Measurements from ENCODE around the gene DOCK8.
"Not testable (repeated sequence)": the region's sequence is repeated elsewhere in the genome, so short reads cannot be mapped to it uniquely, and the experiment has no call there.

Gene DOCK8

DNA sequence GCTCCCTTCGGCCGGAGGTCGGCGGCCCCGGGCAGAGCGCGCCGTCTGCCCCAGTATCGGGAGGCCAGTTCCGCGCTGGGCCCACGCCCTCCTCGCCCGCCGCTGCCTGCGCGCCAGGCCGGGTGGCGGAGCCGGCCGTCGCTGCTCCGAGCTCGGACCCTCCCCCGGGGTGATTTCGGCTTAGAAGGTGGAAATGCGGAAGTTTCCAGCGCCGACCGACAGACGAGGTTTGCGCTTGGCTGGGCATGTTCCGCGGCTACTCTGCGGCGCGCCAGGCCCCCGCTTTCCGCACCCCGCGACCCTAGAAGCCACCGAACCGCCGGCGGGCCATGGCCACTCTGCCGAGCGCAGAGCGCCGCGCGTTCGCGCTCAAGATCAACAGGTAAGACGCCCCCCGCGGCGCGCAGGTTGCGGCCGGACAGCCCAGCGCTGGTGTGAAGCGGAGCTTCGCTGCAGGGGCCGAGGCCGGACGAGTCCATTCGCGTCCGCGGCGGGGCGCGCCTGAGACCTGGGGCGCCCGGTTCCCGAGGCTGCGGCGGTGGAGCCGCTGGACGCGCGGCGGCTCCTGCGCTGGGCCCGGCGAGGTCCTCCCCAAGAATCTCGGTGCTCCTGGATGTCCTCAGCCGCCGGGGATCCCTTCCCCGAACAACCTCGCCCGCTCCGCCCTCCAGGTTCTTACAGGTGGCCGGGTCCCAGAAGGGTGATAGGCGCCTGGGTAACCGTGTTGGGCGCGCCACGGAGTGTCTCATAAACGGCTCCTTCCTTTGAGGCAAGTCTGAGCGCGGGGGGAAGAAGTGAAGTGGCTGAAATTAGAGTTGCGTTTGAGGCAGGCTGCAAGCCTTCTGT is at the start of gene DOCK8:
DOCK8 (plus strand) TSS at position 218 of the 846 bp plus-strand sequence; CDS start at position 330, 112 bp downstream.
- Histone ChIP-seq H3K27me3 (ENCODE audit: control insufficient read depth in 1 of 2, insufficient read depth in 2 of 2, low read length in 2 of 2) (peaks cover 0 to 3% of the 10 kb centered on the region in 2 donors), H3K36me3 (ENCODE audit: control insufficient read depth in 1 of 2, insufficient read depth in 2 of 2, low read length in 2 of 2) (no peaks in the 10 kb centered on the region), H3K4me3 (ENCODE audit: low read depth in 1 of 2, low read length in 2 of 2) (peak within 1 kb of the TSS; percentile 71 to 78), H3K9ac (ENCODE audit: low read depth in 1 of 2, low read length in 2 of 2) (peak within 1 kb of the TSS; percentile 43 to 57), H3K4me1 (ENCODE audit: control insufficient read depth in 1 of 2, insufficient read depth in 2 of 2, low read length in 2 of 2) (peaks cover 0 to 8% of the 10 kb centered on the region in 2 donors), H3K9me3 (ENCODE audit: control insufficient read depth in 1 of 2, low read length in 2 of 2) (no peaks in the 10 kb centered on the region), H3K27ac (ENCODE audit: low read depth, low read length) (peak within 1 kb of the TSS; percentile 81)

DNA sequence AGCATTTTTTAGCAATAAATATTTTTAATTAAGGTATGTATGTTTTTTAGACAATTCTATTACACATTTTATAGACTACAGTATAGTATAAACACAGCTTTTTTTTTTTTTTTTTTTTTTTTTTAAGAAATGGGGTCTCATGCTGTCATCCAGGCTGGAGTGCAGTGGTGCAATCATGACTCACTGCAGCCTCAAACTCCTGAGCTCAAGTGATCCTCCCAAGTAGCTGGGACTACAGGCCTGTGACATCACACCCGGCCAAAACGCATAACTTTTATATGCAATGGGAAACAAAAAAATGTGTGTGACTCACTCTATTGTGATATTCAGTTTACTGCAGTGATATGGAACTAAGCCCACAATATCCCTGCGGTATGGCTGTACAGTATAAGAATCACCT is 44.9 kb upstream of the DOCK8 start:
- not testable (repeated sequence) for H3K9ac ChIP-seq (ENCODE audit: low read depth in 1 of 2, low read length in 2 of 2); H3K27ac ChIP-seq (ENCODE audit: low read depth, low read length); H3K27me3 ChIP-seq (ENCODE audit: control insufficient read depth in 1 of 2, insufficient read depth in 2 of 2, low read length in 2 of 2); H3K36me3 ChIP-seq (ENCODE audit: control insufficient read depth in 1 of 2, insufficient read depth in 2 of 2, low read length in 2 of 2); H3K4me3 ChIP-seq (ENCODE audit: low read depth in 1 of 2, low read length in 2 of 2); H3K4me1 ChIP-seq (ENCODE audit: control insufficient read depth in 1 of 2, insufficient read depth in 2 of 2, low read length in 2 of 2); H3K9me3 ChIP-seq (ENCODE audit: control insufficient read depth in 1 of 2, low read length in 2 of 2)

DNA sequence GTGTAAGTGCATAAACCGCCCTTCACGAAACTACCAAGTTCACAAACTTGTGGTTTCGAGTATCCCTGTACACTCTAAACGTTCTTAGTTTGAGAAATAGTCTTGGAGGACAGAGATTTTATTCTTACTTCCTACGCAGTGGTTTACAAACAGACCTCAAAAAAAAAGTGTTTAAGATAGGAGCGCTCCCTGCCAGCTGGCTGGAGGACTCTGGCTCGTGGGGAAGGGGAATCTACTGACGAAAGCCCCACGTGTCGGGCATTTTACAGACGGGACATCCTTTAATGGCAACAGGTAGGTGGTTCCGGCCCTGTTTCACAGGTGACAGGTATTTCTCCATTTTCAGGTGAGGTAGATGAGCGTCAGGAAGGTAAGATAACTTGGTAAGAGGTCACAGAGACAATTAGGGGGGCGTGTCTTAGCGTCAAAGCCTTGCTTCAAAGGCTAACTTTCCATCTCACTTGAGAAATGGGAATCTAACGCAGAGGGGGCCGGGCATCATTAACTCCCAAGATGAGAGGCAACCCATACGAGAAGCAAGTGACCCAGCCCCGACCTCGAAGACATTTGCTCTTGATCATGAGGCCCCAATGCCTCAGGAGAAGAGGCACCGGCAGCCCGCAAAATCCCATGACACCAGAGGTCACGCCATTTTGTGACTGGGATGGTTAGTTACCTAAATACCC is 36.4 kb upstream of the DOCK8 start:
- not testable (repeated sequence) for H3K9ac ChIP-seq (ENCODE audit: low read depth in 1 of 2, low read length in 2 of 2); H3K4me3 ChIP-seq (ENCODE audit: low read depth in 1 of 2, low read length in 2 of 2); H3K9me3 ChIP-seq (ENCODE audit: control insufficient read depth in 1 of 2, low read length in 2 of 2); H3K4me1 ChIP-seq (ENCODE audit: control insufficient read depth in 1 of 2, insufficient read depth in 2 of 2, low read length in 2 of 2); H3K27me3 ChIP-seq (ENCODE audit: control insufficient read depth in 1 of 2, insufficient read depth in 2 of 2, low read length in 2 of 2); H3K36me3 ChIP-seq (ENCODE audit: control insufficient read depth in 1 of 2, insufficient read depth in 2 of 2, low read length in 2 of 2); H3K27ac ChIP-seq (ENCODE audit: low read depth, low read length)

DNA sequence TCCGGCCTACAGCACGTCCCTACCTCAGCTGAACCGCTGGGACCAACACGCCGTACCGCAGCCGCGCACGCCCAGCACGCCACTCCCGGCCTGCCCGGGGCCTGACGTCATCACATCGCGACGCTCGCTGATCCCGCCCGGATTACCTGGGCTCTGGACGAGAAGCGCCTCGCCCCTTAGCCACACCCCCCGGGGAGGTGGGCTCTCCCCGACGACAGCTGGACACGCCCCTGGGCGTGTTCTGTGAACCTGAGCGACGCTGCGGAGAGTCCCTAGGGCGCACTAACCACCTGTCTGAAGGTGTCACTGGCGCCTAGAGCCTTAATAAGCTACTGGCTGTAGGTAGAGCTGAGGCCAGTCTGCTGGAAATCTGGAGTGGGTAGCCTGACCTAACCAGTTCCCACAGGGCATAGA is 35.7 kb upstream of the DOCK8 start, which contains the start of gene ZNG1A:
ZNG1A (minus strand) TSS at position 87 of the 414 bp plus-strand sequence. CDS start 87 bp downstream, outside the sequence.
- H3K4me3 ChIP-seq (ENCODE audit: low read depth in 1 of 2, low read length in 2 of 2); H3K9ac ChIP-seq (ENCODE audit: low read depth in 1 of 2, low read length in 2 of 2); H3K36me3 ChIP-seq (ENCODE audit: control insufficient read depth in 1 of 2, insufficient read depth in 2 of 2, low read length in 2 of 2); H3K9me3 ChIP-seq (ENCODE audit: control insufficient read depth in 1 of 2, low read length in 2 of 2); H3K27me3 ChIP-seq (ENCODE audit: control insufficient read depth in 1 of 2, insufficient read depth in 2 of 2, low read length in 2 of 2); H3K4me1 ChIP-seq (ENCODE audit: control insufficient read depth in 1 of 2, insufficient read depth in 2 of 2, low read length in 2 of 2); H3K27ac ChIP-seq (ENCODE audit: low read depth, low read length): not testable (repeated sequence)

DNA sequence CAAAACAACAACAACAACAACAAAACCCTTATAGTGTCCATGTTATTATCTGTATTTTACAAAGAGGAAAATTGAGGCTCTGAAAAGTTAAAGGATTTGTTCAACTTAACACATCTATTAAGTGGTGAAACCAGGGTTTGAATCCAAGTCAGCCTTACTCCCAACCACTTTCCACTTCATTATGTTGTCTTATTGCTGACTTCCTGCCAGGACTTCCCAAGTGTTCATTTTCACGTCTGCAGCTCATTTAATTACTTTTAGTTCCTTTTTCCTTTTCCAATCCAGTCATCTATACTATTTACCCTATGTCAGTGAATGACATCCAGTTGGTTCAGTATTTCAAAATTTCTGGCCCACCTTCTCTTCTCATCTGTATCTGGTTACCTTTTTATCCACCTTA is 15.1 kb upstream of the DOCK8 start:
- H3K4me3 ChIP-seq (ENCODE audit: low read depth in 1 of 2, low read length in 2 of 2); H3K27ac ChIP-seq (ENCODE audit: low read depth, low read length); H3K27me3 ChIP-seq (ENCODE audit: control insufficient read depth in 1 of 2, insufficient read depth in 2 of 2, low read length in 2 of 2); H3K4me1 ChIP-seq (ENCODE audit: control insufficient read depth in 1 of 2, insufficient read depth in 2 of 2, low read length in 2 of 2); H3K9me3 ChIP-seq (ENCODE audit: control insufficient read depth in 1 of 2, low read length in 2 of 2); H3K36me3 ChIP-seq (ENCODE audit: control insufficient read depth in 1 of 2, insufficient read depth in 2 of 2, low read length in 2 of 2); H3K9ac ChIP-seq (ENCODE audit: low read depth in 1 of 2, low read length in 2 of 2): not testable (repeated sequence)

DNA sequence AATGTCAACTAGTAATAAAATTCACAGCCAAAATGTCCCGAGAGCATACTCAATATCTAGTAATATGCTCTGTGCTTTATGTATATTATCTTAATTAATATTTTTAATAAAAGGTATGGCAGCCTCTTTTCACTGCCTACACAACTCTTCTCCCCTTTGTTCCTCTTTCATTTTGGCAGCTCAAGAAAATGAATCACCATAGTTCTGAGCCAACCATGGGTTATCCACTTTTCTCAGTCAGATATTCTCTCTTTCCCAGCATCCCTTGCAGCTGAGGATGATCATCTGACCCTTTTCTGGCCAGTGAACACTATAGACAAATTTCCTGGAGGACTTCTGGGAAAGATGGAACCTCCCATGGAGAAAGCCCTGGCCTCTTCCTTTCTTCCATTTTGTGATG is 8.2 kb upstream of the DOCK8 start:
- H3K27me3 ChIP-seq (ENCODE audit: control insufficient read depth in 1 of 2, insufficient read depth in 2 of 2, low read length in 2 of 2): no peaks in the 10 kb centered on the region
- no peaks in the 10 kb centered on the region for H3K36me3 ChIP-seq (ENCODE audit: control insufficient read depth in 1 of 2, insufficient read depth in 2 of 2, low read length in 2 of 2)
- H3K4me3 ChIP-seq (ENCODE audit: low read depth in 1 of 2, low read length in 2 of 2): no peak overlapping the region
- H3K27ac ChIP-seq (ENCODE audit: low read depth, low read length): no peak overlapping the region
- H3K9me3 ChIP-seq (ENCODE audit: control insufficient read depth in 1 of 2, low read length in 2 of 2): no peaks in the 10 kb centered on the region
- no peaks in the 10 kb centered on the region for H3K4me1 ChIP-seq (ENCODE audit: control insufficient read depth in 1 of 2, insufficient read depth in 2 of 2, low read length in 2 of 2)
- H3K9ac ChIP-seq (ENCODE audit: low read depth in 1 of 2, low read length in 2 of 2): no peak overlapping the region

DNA sequence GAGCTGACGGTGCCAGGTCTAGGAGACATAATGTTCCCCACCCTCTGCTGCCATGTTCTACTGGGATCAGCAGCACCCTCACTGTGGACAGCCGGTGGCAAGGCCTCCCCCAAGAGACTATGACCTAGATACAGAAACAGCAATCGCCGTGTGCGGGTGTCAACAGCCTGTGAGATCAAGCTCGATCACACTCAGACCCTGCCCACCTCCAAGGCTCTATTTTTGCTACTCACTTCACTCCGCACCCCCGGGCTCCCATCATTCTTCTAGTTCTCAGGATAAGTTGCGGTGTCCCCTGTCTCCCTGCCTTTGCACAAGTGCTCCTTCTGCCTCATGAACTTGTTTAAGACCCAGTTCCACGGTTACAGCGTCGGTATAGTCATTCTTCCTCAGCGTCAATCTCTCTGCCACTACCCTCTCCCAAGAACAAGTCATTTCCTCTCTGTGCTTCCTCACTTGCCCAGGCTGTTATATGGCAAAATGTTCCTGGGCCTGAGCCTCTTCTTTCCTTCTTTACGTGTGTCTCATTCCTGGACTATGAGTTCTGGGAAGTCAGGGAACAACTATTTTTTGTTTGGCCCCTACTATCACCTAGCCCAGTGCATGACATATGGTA is 5.4 kb upstream of the DOCK8 start:
- no peaks in the 10 kb centered on the region for H3K4me1 ChIP-seq (ENCODE audit: control insufficient read depth in 1 of 2, insufficient read depth in 2 of 2, low read length in 2 of 2)
- no peak overlapping the region for H3K9ac ChIP-seq (ENCODE audit: low read depth in 1 of 2, low read length in 2 of 2)
- no peaks in the 10 kb centered on the region for H3K27me3 ChIP-seq (ENCODE audit: control insufficient read depth in 1 of 2, insufficient read depth in 2 of 2, low read length in 2 of 2)
- H3K27ac ChIP-seq (ENCODE audit: low read depth, low read length): no peak overlapping the region
- no peaks in the 10 kb centered on the region for H3K36me3 ChIP-seq (ENCODE audit: control insufficient read depth in 1 of 2, insufficient read depth in 2 of 2, low read length in 2 of 2)
- H3K9me3 ChIP-seq (ENCODE audit: control insufficient read depth in 1 of 2, low read length in 2 of 2): no peaks in the 10 kb centered on the region
- H3K4me3 ChIP-seq (ENCODE audit: low read depth in 1 of 2, low read length in 2 of 2): no peak overlapping the region

DNA sequence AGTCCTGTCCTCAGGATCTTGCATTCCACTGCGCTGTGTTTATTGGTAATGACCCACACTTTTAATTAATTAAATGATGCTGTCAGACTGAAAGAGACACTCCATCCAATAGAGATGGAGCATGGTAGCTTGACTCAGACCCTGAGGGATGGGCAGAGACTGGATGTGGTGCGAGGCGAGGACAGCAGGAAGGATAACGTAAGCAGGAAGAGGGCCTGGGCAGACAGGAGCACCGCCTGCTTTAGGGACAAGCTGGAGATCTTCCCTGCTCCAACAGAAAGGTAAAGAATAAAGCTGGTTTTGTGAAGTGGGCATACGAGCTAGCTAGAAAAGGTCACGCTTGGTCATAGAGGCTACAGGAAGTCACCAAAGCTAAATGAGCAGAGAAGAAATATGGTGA is 3.6 kb upstream of the DOCK8 start:
- no peak overlapping the region for H3K9ac ChIP-seq (ENCODE audit: low read depth in 1 of 2, low read length in 2 of 2)
- H3K4me3 ChIP-seq (ENCODE audit: low read depth in 1 of 2, low read length in 2 of 2): no peak overlapping the region
- no peak overlapping the region for H3K27ac ChIP-seq (ENCODE audit: low read depth, low read length)
- H3K4me1 ChIP-seq (ENCODE audit: control insufficient read depth in 1 of 2, insufficient read depth in 2 of 2, low read length in 2 of 2): no peaks in the 10 kb centered on the region
- no peaks in the 10 kb centered on the region for H3K9me3 ChIP-seq (ENCODE audit: control insufficient read depth in 1 of 2, low read length in 2 of 2)
- H3K36me3 ChIP-seq (ENCODE audit: control insufficient read depth in 1 of 2, insufficient read depth in 2 of 2, low read length in 2 of 2): no peaks in the 10 kb centered on the region
- H3K27me3 ChIP-seq (ENCODE audit: control insufficient read depth in 1 of 2, insufficient read depth in 2 of 2, low read length in 2 of 2): no peaks in the 10 kb centered on the region

DNA sequence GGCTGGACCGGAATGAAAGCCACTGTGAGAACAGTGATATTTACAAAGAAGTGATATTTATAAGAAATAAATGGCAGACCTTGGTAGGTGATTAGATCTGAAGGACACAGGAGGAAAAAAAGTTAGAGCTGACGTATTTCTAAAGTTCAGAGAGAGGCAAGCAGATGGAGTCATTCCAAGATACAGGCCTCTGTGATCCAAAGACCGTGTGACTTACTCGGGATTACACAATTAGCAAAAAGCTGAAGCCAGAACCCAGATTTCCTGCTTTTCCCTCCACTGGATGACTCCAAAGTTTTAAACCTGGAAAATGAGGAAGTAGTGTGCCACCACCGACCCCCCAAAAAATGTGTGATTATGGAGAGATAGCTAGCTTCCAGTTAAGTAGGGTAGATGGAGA is 3.1 kb upstream of the DOCK8 start:
- H3K36me3 ChIP-seq (ENCODE audit: control insufficient read depth in 1 of 2, insufficient read depth in 2 of 2, low read length in 2 of 2): no peaks in the 10 kb centered on the region
- H3K27ac ChIP-seq (ENCODE audit: low read depth, low read length): no peak overlapping the region
- H3K27me3 ChIP-seq (ENCODE audit: control insufficient read depth in 1 of 2, insufficient read depth in 2 of 2, low read length in 2 of 2): no peaks in the 10 kb centered on the region
- no peak overlapping the region for H3K9ac ChIP-seq (ENCODE audit: low read depth in 1 of 2, low read length in 2 of 2)
- H3K4me1 ChIP-seq (ENCODE audit: control insufficient read depth in 1 of 2, insufficient read depth in 2 of 2, low read length in 2 of 2): peaks cover 0 to 2% of the 10 kb centered on the region in 2 donors
- no peaks in the 10 kb centered on the region for H3K9me3 ChIP-seq (ENCODE audit: control insufficient read depth in 1 of 2, low read length in 2 of 2)
- no peak overlapping the region for H3K4me3 ChIP-seq (ENCODE audit: low read depth in 1 of 2, low read length in 2 of 2)

DNA sequence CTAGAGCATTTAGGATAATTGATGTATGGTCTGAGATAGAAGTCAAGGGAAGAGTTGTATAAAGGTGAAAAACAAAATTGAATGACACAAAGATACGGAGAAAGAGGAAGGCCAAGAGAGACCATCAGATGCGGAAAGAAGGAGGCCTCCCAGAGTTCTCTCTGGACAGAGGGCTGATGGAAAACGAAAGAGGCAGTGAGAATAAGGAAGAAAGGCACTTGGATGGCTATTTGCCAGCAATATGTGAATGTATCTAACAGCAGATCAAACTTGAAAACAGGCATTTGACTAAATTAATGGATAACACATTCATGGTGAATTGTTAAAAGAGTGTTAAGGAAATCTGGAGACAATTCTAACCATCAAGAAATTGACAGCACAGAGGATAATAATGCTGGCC is 2.4 kb upstream of the DOCK8 start:
- Histone ChIP-seq H3K36me3 (ENCODE audit: control insufficient read depth in 1 of 2, insufficient read depth in 2 of 2, low read length in 2 of 2) (no peaks in the 10 kb centered on the region), H3K4me3 (ENCODE audit: low read depth in 1 of 2, low read length in 2 of 2) (no peak overlapping the region), H3K27me3 (ENCODE audit: control insufficient read depth in 1 of 2, insufficient read depth in 2 of 2, low read length in 2 of 2) (peaks cover 0 to 3% of the 10 kb centered on the region in 2 donors), H3K4me1 (ENCODE audit: control insufficient read depth in 1 of 2, insufficient read depth in 2 of 2, low read length in 2 of 2) (peaks cover 0 to 8% of the 10 kb centered on the region in 2 donors), H3K27ac (ENCODE audit: low read depth, low read length) (no peak overlapping the region), H3K9me3 (ENCODE audit: control insufficient read depth in 1 of 2, low read length in 2 of 2) (no peaks in the 10 kb centered on the region), H3K9ac (ENCODE audit: low read depth in 1 of 2, low read length in 2 of 2) (no peak overlapping the region)
